ENCODE results near the gene GANC.
"Not testable (repeated sequence)": the region's sequence is repeated elsewhere in the genome, so short reads cannot be mapped to it uniquely, and the experiment has no call there.

The GANC gene

GRCh38 chr15:42283671-42284070, 10.7 kb downstream of the GANC start:
- no peak overlapping the region for H3K27ac ChIP-seq (ENCODE audit: low read depth, low read length)
- no peaks in the 10 kb centered on the region for H3K4me1 ChIP-seq (ENCODE audit: control insufficient read depth, insufficient read depth, low read length)
- no peaks in the 10 kb centered on the region for H3K27me3 ChIP-seq (ENCODE audit: control insufficient read depth, insufficient read depth, low read length)
- H3K9ac ChIP-seq (ENCODE audit: low read depth, low read length) = no peak overlapping the region
- no peak overlapping the region for H3K4me3 ChIP-seq (ENCODE audit: low read depth, low read length)
- peaks cover 15% of the 10 kb centered on the region for H3K36me3 ChIP-seq (ENCODE audit: control insufficient read depth, insufficient read depth, low read length)
- H3K9me3 ChIP-seq (ENCODE audit: control insufficient read depth, insufficient read depth, low read length) = no peaks in the 10 kb centered on the region

- no peaks in the 10 kb centered on the region for H3K27me3 ChIP-seq (ENCODE audit: control insufficient read depth, insufficient read depth, low read length)
- H3K4me1 ChIP-seq (ENCODE audit: control insufficient read depth, insufficient read depth, low read length) = no peaks in the 10 kb centered on the region
- H3K27ac ChIP-seq (ENCODE audit: low read depth, low read length) = no peak overlapping the region
- peaks cover 15% of the 10 kb centered on the region for H3K36me3 ChIP-seq (ENCODE audit: control insufficient read depth, insufficient read depth, low read length)
- H3K9ac ChIP-seq (ENCODE audit: low read depth, low read length) = no peak overlapping the region
- H3K9me3 ChIP-seq (ENCODE audit: control insufficient read depth, insufficient read depth, low read length) = no peaks in the 10 kb centered on the region
- H3K4me3 ChIP-seq (ENCODE audit: low read depth, low read length) = no peak overlapping the region
Measured at GRCh38 chr15:42284551-42284950, 11.6 kb downstream of the GANC start.

GRCh38 chr15:42285034-42285433, 12.0 kb downstream of the GANC start:
- Histone ChIP-seq H3K4me3 (ENCODE audit: low read depth, low read length) (no peak overlapping the region), H3K27ac (ENCODE audit: low read depth, low read length) (no peak overlapping the region), H3K27me3 (ENCODE audit: control insufficient read depth, insufficient read depth, low read length) (no peaks in the 10 kb centered on the region), H3K36me3 (ENCODE audit: control insufficient read depth, insufficient read depth, low read length) (peaks cover 15% of the 10 kb centered on the region), H3K9me3 (ENCODE audit: control insufficient read depth, insufficient read depth, low read length) (no peaks in the 10 kb centered on the region), H3K9ac (ENCODE audit: low read depth, low read length) (no peak overlapping the region), H3K4me1 (ENCODE audit: control insufficient read depth, insufficient read depth, low read length) (no peaks in the 10 kb centered on the region)

- Histone ChIP-seq H3K9me3 (ENCODE audit: control insufficient read depth, insufficient read depth, low read length) (no peaks in the 10 kb centered on the region), H3K27ac (ENCODE audit: low read depth, low read length) (no peak overlapping the region), H3K27me3 (ENCODE audit: control insufficient read depth, insufficient read depth, low read length) (no peaks in the 10 kb centered on the region), H3K9ac (ENCODE audit: low read depth, low read length) (no peak overlapping the region), H3K4me1 (ENCODE audit: control insufficient read depth, insufficient read depth, low read length) (no peaks in the 10 kb centered on the region), H3K36me3 (ENCODE audit: control insufficient read depth, insufficient read depth, low read length) (peaks cover 6% of the 10 kb centered on the region; the same call in 1 of the 2 replicates), H3K4me3 (ENCODE audit: low read depth, low read length) (no peak overlapping the region)
Measured at GRCh38 chr15:42286445-42287029, 13.5 kb downstream of the GANC start.

GRCh38 chr15:42287931-42288330, 14.9 kb downstream of the GANC start:
- Histone ChIP-seq H3K4me1 (ENCODE audit: control insufficient read depth, insufficient read depth, low read length) (peaks cover 3% of the 10 kb centered on the region; the same call in 1 of the 2 replicates), H3K4me3 (ENCODE audit: low read depth, low read length) (no peak overlapping the region), H3K9ac (ENCODE audit: low read depth, low read length) (no peak overlapping the region), H3K27me3 (ENCODE audit: control insufficient read depth, insufficient read depth, low read length) (no peaks in the 10 kb centered on the region), H3K36me3 (ENCODE audit: control insufficient read depth, insufficient read depth, low read length) (peaks cover 6% of the 10 kb centered on the region; the same call in 1 of the 2 replicates), H3K27ac (ENCODE audit: low read depth, low read length) (no peak overlapping the region), H3K9me3 (ENCODE audit: control insufficient read depth, insufficient read depth, low read length) (no peaks in the 10 kb centered on the region)

GRCh38 chr15:42289166-42289565, 16.2 kb downstream of the GANC start:
- Histone ChIP-seq H3K4me3 (ENCODE audit: low read depth, low read length) (no peak overlapping the region), H3K4me1 (ENCODE audit: control insufficient read depth, insufficient read depth, low read length) (peaks cover 3% of the 10 kb centered on the region; the same call in 1 of the 2 replicates), H3K9me3 (ENCODE audit: control insufficient read depth, insufficient read depth, low read length) (no peaks in the 10 kb centered on the region), H3K9ac (ENCODE audit: low read depth, low read length) (no peak overlapping the region), H3K27ac (ENCODE audit: low read depth, low read length) (no peak overlapping the region), H3K27me3 (ENCODE audit: control insufficient read depth, insufficient read depth, low read length) (no peaks in the 10 kb centered on the region), H3K36me3 (ENCODE audit: control insufficient read depth, insufficient read depth, low read length) (no peaks in the 10 kb centered on the region)

- not testable (repeated sequence) for H3K4me3 ChIP-seq (ENCODE audit: low read depth, low read length); H3K4me1 ChIP-seq (ENCODE audit: control insufficient read depth, insufficient read depth, low read length); H3K27ac ChIP-seq (ENCODE audit: low read depth, low read length); H3K9ac ChIP-seq (ENCODE audit: low read depth, low read length); H3K36me3 ChIP-seq (ENCODE audit: control insufficient read depth, insufficient read depth, low read length); H3K27me3 ChIP-seq (ENCODE audit: control insufficient read depth, insufficient read depth, low read length); H3K9me3 ChIP-seq (ENCODE audit: control insufficient read depth, insufficient read depth, low read length)
Measured at GRCh38 chr15:42301004-42301403, 28.0 kb downstream of the GANC start.

GRCh38 chr15:42306681-42307080, 33.7 kb downstream of the GANC start:
- no peaks in the 10 kb centered on the region for H3K9me3 ChIP-seq (ENCODE audit: control insufficient read depth, insufficient read depth, low read length)
- H3K27ac ChIP-seq (ENCODE audit: low read depth, low read length) = no peak overlapping the region
- no peak overlapping the region for H3K9ac ChIP-seq (ENCODE audit: low read depth, low read length)
- 0 out of 2 replicates have a peak, but pooled peaks cover 5% of the 10 kb centered on the region for H3K36me3 ChIP-seq (ENCODE audit: control insufficient read depth, insufficient read depth, low read length)
- no peak overlapping the region for H3K4me3 ChIP-seq (ENCODE audit: low read depth, low read length)
- no peaks in the 10 kb centered on the region for H3K4me1 ChIP-seq (ENCODE audit: control insufficient read depth, insufficient read depth, low read length)
- H3K27me3 ChIP-seq (ENCODE audit: control insufficient read depth, insufficient read depth, low read length) = no peaks in the 10 kb centered on the region

GRCh38 chr15:42313463-42313862, 40.5 kb downstream of the GANC start:
- Histone ChIP-seq H3K9me3 (ENCODE audit: control insufficient read depth, insufficient read depth, low read length) (no peaks in the 10 kb centered on the region), H3K9ac (ENCODE audit: low read depth, low read length) (no peak overlapping the region), H3K4me1 (ENCODE audit: control insufficient read depth, insufficient read depth, low read length) (no peaks in the 10 kb centered on the region), H3K4me3 (ENCODE audit: low read depth, low read length) (no peak overlapping the region), H3K27ac (ENCODE audit: low read depth, low read length) (no peak overlapping the region), H3K27me3 (ENCODE audit: control insufficient read depth, insufficient read depth, low read length) (no peaks in the 10 kb centered on the region), H3K36me3 (ENCODE audit: control insufficient read depth, insufficient read depth, low read length) (0 out of 2 replicates have a peak, but pooled peaks cover 5% of the 10 kb centered on the region)

- no peaks in the 10 kb centered on the region for H3K27me3 ChIP-seq (ENCODE audit: control insufficient read depth, insufficient read depth, low read length)
- no peaks in the 10 kb centered on the region for H3K9me3 ChIP-seq (ENCODE audit: control insufficient read depth, insufficient read depth, low read length)
- H3K9ac ChIP-seq (ENCODE audit: low read depth, low read length) = no peak overlapping the region
- no peak overlapping the region for H3K4me3 ChIP-seq (ENCODE audit: low read depth, low read length)
- H3K4me1 ChIP-seq (ENCODE audit: control insufficient read depth, insufficient read depth, low read length) = no peaks in the 10 kb centered on the region
- H3K27ac ChIP-seq (ENCODE audit: low read depth, low read length) = no peak overlapping the region
- 0 out of 2 replicates have a peak, but pooled peaks cover 5% of the 10 kb centered on the region for H3K36me3 ChIP-seq (ENCODE audit: control insufficient read depth, insufficient read depth, low read length)
Measured at GRCh38 chr15:42314818-42315217, 41.8 kb downstream of the GANC start.

GRCh38 chr15:42315521-42315920, 42.5 kb downstream of the GANC start:
- no peaks in the 10 kb centered on the region for H3K4me1 ChIP-seq (ENCODE audit: control insufficient read depth, insufficient read depth, low read length)
- no peak overlapping the region for H3K9ac ChIP-seq (ENCODE audit: low read depth, low read length)
- no peak overlapping the region for H3K4me3 ChIP-seq (ENCODE audit: low read depth, low read length)
- H3K9me3 ChIP-seq (ENCODE audit: control insufficient read depth, insufficient read depth, low read length) = no peaks in the 10 kb centered on the region
- 0 out of 2 replicates have a peak, but pooled peaks cover 4% of the 10 kb centered on the region for H3K36me3 ChIP-seq (ENCODE audit: control insufficient read depth, insufficient read depth, low read length)
- no peak overlapping the region for H3K27ac ChIP-seq (ENCODE audit: low read depth, low read length)
- no peaks in the 10 kb centered on the region for H3K27me3 ChIP-seq (ENCODE audit: control insufficient read depth, insufficient read depth, low read length)
